Islet of Langerhans (tissue), 1 donor: ENCODE data around the gene OTOS.

ENCODE experiments used
- FAIRE-seq: peaks from one replicate; lab custom pipeline; 2011; peaks lifted over from hg19 to GRCh38; lab: Jason Lieb, UNC

Gene OTOS

GRCh38 chr2:240140511-240140910 lies at the start of gene OTOS:
OTOS (minus strand) TSS chr2:240140658; CDS start chr2:240140326, 332 bp downstream.
- no peak for FAIRE-seq

GRCh38 chr2:240189686-240190085 lies 49.2 kb upstream of the OTOS start:
- no peak for FAIRE-seq

GRCh38 chr2:240187989-240188590 lies 47.6 kb upstream of the OTOS start:
- no peak for FAIRE-seq

GRCh38 chr2:240186191-240186725 lies 45.8 kb upstream of the OTOS start:
- FAIRE-seq = no peak

GRCh38 chr2:240184656-240185055 lies 44.2 kb upstream of the OTOS start:
- FAIRE-seq = no peak

GRCh38 chr2:240183875-240184590 lies 43.6 kb upstream of the OTOS start:
- FAIRE-seq = no peak

- no peak for FAIRE-seq
Measured at GRCh38 chr2:240183006-240183874, 42.8 kb upstream of the OTOS start.

GRCh38 chr2:240182476-240182875 lies 42.0 kb upstream of the OTOS start:
- no peak for FAIRE-seq

GRCh38 chr2:240182001-240182400 lies 41.5 kb upstream of the OTOS start:
- FAIRE-seq = no peak

- no peak for FAIRE-seq
Measured at GRCh38 chr2:240179941-240180666, 39.6 kb upstream of the OTOS start.

GRCh38 chr2:240179186-240179815 lies 38.8 kb upstream of the OTOS start:
- no peak for FAIRE-seq

GRCh38 chr2:240178564-240178963 lies 38.1 kb upstream of the OTOS start:
- no peak for FAIRE-seq

- FAIRE-seq = no peak
Measured at GRCh38 chr2:240174496-240174895, 34.0 kb upstream of the OTOS start.

- FAIRE-seq = no peak
Measured at GRCh38 chr2:240172071-240172895, 31.8 kb upstream of the OTOS start.

- no peak for FAIRE-seq
Measured at GRCh38 chr2:240170883-240171282, 30.4 kb upstream of the OTOS start.

- no peak for FAIRE-seq
Measured at GRCh38 chr2:240170354-240170735, 29.9 kb upstream of the OTOS start.

- FAIRE-seq = no peak
Measured at GRCh38 chr2:240169486-240170353, 29.3 kb upstream of the OTOS start.

- no peak for FAIRE-seq
Measured at GRCh38 chr2:240168546-240169361, 28.3 kb upstream of the OTOS start.

GRCh38 chr2:240168041-240168440 lies 27.6 kb upstream of the OTOS start:
- no peak for FAIRE-seq
